HG03442 (cell line): ENCODE measurements around the gene IQGAP2.
A peak's percentile ranks its signal among the peaks of the same experiment; 100 is the strongest.
"Not testable (repeated sequence)": the region's sequence is repeated elsewhere in the genome, so short reads cannot be mapped to it uniquely, and the experiment has no call there.

Experiments
- ATAC-seq: cut with Tn5 transposase; IDR thresholded peaks from one replicate; pipeline ENCODE4 v1.9.1; 2021; ENCODE audit warnings: mild to moderate bottlenecking, moderate library complexity; ENCODE audit not compliant: unreplicated experiment

The IQGAP2 gene

DNA sequence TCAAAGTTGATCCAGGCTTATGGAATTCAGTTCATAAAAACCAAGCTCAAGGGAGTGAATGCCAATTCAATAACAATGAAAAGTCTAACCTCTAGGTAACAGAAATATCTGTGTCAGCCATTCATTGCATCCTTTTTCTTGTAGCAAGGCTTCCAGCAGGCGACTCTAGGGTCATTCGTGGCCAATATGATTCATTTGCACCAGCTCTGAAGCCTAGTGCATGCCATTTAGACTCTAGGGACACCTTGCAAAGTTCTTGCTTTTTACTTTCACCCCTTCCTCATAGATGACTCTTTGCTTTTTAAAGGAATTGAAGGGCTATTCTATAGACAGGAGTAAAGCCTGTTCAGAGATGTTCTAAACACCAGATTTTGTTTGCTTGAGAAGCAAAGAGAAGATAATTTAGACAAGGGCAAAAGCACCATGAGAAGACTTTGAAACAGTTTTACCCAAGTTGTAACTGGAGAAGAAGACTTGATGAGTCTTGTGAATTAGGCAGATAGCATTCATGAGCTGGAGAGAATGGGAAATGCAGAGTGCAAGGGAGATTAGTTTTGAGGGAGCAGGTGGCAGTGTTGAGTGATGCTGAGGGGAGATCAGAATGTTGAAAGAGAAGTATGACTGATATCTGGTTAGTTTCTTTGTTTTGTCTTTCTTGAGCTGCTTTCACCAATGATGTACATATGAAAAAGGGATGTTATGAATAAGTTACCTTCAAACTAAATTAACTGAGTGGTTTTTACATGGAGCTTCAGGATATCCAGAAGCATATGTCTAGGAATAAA is 125.7 kb downstream of the IQGAP2 start:
- ATAC-seq, result no peak

- ATAC-seq, result no peak
Measured at GRCh38 chr5:76529464-76530344, 126.6 kb downstream of the IQGAP2 start.

GRCh38 chr5:76532052-76532451 is 129.0 kb downstream of the IQGAP2 start:
- no peak for ATAC-seq

GRCh38 chr5:76532973-76533372 is 129.9 kb downstream of the IQGAP2 start:
- ATAC-seq, result no peak

GRCh38 chr5:76535577-76535976 is 132.5 kb downstream of the IQGAP2 start:
- no peak for ATAC-seq

- ATAC-seq, result no peak
Measured at GRCh38 chr5:76537073-76537543, 134.0 kb downstream of the IQGAP2 start.

DNA sequence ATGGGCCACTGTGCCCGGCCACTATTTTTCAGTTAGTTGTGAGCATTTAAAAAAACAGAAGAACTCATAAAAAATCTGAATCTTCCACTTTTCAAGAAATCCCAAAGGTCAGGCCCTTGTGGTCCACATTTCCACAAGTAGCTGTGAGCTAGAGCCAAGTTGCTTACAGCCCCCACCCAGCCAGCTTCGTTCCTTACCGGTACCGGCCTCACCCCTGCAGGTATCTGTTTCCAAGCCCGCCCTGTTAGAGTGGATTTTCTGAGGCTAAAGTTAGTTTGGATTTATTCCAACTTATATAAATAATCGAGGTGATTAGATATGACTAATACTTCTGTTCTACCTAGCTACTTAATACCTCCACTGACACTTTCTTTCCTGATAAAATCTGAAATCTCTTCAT is 139.2 kb downstream of the IQGAP2 start:
- no peak for ATAC-seq

GRCh38 chr5:76542887-76543690 is 140.0 kb downstream of the IQGAP2 start:
- ATAC-seq, result no peak

GRCh38 chr5:76544268-76544926 is 141.3 kb downstream of the IQGAP2 start:
- no peak for ATAC-seq

GRCh38 chr5:76545184-76545583 is 142.1 kb downstream of the IQGAP2 start:
- no peak for ATAC-seq

DNA sequence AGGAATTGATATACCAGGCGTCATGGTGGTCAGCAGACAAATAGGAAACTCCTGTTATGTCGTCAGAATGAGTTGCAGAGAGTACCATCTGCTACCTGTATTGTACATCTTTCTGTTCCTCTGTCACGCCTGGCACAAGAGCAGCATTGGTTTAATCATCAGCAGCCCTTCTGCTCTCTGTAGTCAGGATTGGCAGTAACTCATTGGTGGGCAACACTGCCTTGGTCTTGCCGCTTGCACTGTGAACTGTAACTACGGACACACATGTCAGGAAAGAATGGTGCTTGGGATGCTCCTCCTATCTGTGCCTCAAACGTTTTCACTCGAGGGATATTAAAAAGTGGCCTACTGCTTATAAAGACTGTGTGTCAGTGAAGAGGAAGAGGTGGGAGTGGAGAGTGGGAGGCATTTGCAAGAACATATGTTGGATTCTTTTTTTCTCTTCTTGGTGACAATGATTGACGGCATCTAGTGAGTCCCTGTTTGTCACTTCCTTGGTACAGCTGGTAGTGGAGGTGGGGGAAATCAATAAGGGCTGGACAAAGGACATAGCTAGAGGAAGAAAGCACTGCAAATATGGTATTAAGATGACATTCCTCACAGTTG is 143.5 kb downstream of the IQGAP2 start:
- ATAC-seq, result no peak

GRCh38 chr5:76547242-76547890 is 144.3 kb downstream of the IQGAP2 start:
- peak; percentile 55 for ATAC-seq

GRCh38 chr5:76547891-76548524 is 144.9 kb downstream of the IQGAP2 start:
- no peak for ATAC-seq

DNA sequence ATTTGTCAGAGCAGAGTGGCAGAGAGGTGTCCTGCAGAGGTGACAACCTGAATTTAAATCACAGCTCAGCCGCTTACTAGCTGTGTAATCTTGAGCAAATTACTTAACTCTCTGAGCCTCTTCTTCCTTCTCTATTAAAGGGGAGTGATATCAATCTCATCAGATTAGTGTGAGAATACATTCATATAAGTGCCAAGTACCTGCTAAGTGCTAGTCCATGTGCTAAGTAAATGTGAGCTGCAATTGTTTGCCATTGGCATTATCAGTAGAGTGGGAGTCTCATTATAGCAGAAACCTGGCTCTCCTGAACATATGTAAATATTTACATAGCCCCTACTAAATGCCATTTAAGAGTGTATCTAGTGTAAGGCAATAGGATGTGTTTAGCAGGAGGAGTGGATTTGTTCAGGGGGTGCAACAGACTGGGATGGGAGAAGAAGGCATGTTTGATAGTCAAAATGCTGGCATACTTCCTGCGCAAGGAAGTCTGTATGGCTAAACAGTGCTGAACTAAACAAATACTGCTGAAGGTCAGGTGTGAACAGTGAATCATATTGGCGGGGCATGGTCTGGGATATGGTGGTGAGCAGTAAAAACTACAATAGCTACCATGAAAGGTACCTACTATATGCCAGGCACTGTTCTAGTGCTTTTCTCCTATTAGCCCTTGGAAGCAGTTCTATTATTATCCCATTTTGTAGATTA is 145.6 kb downstream of the IQGAP2 start:
- no peak for ATAC-seq

- ATAC-seq, result not testable (repeated sequence)
Measured at GRCh38 chr5:76550881-76551280, 147.8 kb downstream of the IQGAP2 start.

GRCh38 chr5:76552546-76552945 is 149.5 kb downstream of the IQGAP2 start:
- ATAC-seq, result no peak

DNA sequence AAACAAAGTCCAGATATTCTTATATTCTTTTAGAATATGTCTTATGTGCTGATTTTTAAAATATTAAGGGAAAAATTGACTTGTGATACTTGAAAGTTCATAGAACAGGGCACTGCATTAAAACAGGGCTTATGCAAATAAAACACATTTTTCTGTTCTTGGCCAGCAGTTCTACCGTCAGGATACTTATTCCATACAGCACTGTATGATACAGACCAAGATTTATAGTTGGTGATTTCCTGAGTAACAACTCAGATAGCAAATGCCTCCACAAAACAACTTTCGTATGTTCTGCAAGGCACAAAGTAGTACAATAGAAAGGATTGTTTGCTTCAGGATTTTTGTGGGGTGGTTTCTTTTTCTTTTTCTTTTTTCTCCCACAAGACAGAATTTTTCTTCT is 150.2 kb downstream of the IQGAP2 start:
- no peak for ATAC-seq

- ATAC-seq, result no peak
Measured at GRCh38 chr5:76555114-76555513, 152.0 kb downstream of the IQGAP2 start.

DNA sequence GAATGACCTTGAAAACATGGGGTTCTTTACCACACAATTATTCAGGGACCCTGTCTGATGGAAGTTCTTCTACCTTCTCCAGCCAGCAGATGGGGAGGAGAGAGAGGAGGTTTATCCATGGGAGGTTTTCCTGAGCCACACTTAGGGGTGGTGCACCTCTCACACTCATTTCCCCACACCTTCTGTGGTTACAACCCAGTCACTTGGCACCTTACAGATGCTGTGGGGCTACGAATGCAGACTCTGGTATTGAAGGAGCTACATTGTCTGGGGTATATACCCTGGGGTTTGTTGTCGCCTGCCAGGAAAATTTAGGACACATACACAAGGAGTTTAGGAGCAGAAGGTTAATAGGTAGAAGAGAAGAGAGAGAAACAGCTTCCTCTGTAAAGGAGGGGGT is 152.6 kb downstream of the IQGAP2 start:
- no peak for ATAC-seq
